GM21576 (cell line): Measurements from ENCODE around the gene FPR2.
"Not testable (repeated sequence)": the region's sequence is repeated elsewhere in the genome, so short reads cannot be mapped to it uniquely, and the experiment has no call there.

Experiments
- ATAC-seq: cut with Tn5 transposase; IDR thresholded peaks from one replicate; pipeline ENCODE4 v1.9.1; 2021; ENCODE audit warnings: mild to moderate bottlenecking, moderate library complexity; ENCODE audit not compliant: unreplicated experiment

The FPR2 gene

GRCh38 chr19:51803967-51804366 is 43.0 kb downstream of the FPR2 start:
- no peak for ATAC-seq

GRCh38 chr19:51804789-51805188 is 43.8 kb downstream of the FPR2 start:
- ATAC-seq: not testable (repeated sequence)

DNA sequence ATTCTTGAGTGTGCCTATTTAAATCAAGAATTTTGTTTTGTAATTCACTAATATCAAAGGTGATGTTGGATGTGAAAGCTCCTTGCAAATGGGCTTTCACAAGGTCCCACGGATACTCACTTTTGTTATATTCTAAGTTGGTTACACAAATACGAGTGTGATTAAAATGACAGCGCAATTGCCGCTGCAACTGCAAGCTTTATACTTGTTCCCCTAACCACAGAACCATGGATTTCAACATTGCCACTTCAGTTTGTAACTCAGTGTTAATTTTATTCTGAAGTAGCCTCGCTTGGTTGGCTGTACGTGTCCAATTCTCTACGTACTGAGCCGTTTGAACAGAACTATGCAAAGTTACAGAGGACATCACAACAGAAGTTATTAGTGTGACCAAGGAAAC is 44.4 kb downstream of the FPR2 start:
- ATAC-seq: not testable (repeated sequence)

DNA sequence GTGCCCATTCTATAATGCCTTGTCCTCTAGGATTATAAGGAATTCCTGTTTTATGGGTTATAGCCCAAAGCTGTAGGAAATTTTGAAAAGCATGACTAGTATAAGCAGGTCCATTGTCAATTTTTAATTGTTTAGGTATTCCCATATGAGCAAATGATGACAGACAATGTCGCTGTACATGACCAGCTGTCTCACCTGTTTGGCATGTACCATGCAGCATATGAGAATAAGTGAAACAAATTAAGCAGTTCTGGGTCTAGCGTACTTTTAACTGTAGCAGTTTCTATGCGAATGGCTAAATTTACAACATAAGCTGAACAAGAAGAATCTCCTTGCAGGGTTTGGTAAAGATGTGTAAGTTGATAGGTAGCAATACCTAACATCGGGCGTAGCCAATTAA is 45.6 kb downstream of the FPR2 start:
- not testable (repeated sequence) for ATAC-seq

DNA sequence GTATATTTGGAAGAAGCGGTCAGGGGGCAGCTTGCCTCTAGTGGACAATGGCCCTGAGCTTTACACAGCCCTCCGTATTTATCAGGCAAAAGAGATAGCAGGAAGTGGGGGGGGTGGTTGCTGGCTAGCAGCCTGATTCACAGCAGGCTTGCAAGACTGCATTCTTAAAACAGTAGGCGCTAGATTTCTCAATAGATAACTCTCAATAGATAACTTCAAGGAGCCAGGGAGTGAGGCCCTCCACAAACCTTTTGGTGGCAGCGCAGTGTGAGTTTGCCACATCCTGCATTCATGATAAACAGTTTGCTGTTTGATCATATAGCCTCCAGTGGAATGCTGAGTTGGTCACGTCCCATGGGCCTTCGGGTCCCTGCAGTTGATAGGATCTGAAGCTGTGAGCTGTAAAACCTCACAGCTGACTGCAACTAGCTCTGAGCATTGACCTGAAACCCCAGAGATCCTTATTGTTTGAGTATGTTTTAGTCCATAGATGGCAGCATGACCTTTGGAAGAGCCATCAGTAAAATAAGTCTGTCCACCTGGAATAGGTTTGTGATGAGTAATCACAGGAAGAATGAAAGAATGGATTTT is 46.2 kb downstream of the FPR2 start:
- ATAC-seq: no peak

DNA sequence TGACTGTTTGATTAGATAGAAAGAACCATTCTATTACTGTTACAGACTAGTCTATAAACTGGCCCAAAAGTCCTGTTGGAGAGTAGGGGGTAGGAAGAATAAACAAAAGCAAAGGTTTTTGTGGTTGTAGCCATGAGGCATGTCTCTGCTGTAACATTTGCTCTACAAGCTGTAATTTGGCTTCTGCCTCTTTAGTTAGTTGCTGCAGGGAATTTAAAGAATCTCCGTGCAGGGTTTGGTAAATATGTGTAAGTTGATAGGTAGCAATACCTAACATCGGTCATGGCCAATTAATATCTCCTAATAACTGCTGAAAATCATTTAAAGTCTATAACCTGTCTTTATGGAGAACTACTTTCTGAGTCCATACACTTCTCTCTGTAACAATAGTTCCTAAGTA is 46.9 kb downstream of the FPR2 start:
- no peak for ATAC-seq

GRCh38 chr19:51808333-51808986 is 47.5 kb downstream of the FPR2 start:
- ATAC-seq: no peak

DNA sequence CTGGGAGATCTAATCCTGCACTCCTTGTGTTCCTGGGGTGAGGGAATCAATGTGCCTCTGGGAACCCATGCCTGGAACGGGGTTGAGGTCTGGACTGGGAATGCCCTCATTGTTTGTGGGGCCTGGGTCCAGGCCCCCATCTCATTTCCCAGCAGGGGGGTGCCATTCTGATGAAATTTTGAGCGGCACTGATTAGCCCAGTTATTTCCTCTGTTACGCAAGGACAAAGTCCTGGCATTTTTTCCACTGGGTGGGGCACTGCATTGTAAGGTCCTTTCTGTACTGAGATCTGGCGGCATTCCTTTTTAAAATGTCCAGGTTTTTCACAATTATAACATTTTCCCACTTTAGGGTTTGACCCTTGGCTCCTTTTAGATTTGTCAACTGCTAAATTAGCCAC is 48.8 kb downstream of the FPR2 start:
- ATAC-seq: no peak

GRCh38 chr19:51810223-51810622 is 49.2 kb downstream of the FPR2 start:
- ATAC-seq: no peak

DNA sequence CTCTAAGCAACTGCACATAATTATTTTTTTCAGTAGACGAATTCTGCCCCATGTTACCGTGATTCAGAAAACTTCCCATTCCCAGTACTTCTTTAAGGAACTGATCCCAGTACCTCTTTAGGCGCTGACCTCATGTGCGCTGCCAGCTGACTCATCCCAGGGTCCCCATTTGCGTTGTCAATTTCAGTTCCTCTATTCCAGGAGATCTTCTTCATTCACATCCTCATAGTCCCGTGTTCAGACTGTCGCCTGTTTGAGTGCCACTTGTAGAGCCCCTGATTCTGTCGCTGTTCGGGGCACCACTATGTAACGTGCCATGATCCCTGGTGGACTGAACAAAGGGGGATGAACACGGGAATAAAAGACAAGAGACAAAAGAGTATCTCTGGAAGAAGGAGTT is 50.4 kb downstream of the FPR2 start:
- ATAC-seq: no peak

- no peak for ATAC-seq
Observed at GRCh38 chr19:51815043-51815442, 54.1 kb downstream of the FPR2 start.

GRCh38 chr19:51816711-51817110 is 55.7 kb downstream of the FPR2 start:
- ATAC-seq: no peak

- ATAC-seq: no peak
Observed at GRCh38 chr19:51820011-51820410, 59.0 kb downstream of the FPR2 start.
